MCF 10A (cell line): Measurements from ENCODE around the gene PHACTR3. TPM values are rescaled to one million over a fixed set of nuclear protein-coding genes. Genes with fewer than 3 reads are reported as not detected.
"Not testable (repeated sequence)": the region's sequence is repeated elsewhere in the genome, so short reads cannot be mapped to it uniquely, and the experiment has no call there.

Source experiments
- BruUV-seq: library from RNA; stranded (reverse); fragments of 400-500 nt; replicated peaks from 2 replicates; lab custom pipeline; 2021; lab: Mats Ljungman, UMichigan
- CTCF ChIA-PET: fragments of 300-600 bp; sonication (Branson Sonifier 250); formaldehyde crosslinking; extraction: SDS; loops from one replicate; lab custom pipeline; 2021; ENCODE audit warnings: antibody characterized with exemption, inconsistent platforms; lab: Yijun Ruan, JAX
- POLR2A ChIA-PET: fragments of 300-600, 350-650 bp; sonication (Branson Sonifier 250); formaldehyde crosslinking; extraction: SDS; loops from one replicate; lab custom pipeline; 2020; ENCODE audit warnings: antibody characterized with exemption, inconsistent platforms; lab: Yijun Ruan, JAX
- DNase-seq: peaks from one replicate; pipeline ENCODE4 v3.0.0-alpha.2; 2018; ENCODE audit not compliant: unreplicated experiment
- H3K27ac Mint-ChIP-seq: one replicate; pipeline ENCODE4 v1.8.0; 2022; ENCODE audit warnings: mild to moderate bottlenecking, low read depth, mixed read lengths; ENCODE audit not compliant: unreplicated experiment
- H3K27me3 Mint-ChIP-seq: one replicate; pipeline ENCODE4 v1.8.0; 2022; ENCODE audit warnings: mixed read lengths; ENCODE audit not compliant: insufficient read depth, unreplicated experiment
- H3K36me3 Mint-ChIP-seq: one replicate; pipeline ENCODE4 v1.8.0; 2022; ENCODE audit warnings: mild to moderate bottlenecking, moderate library complexity, mixed read lengths; ENCODE audit not compliant: insufficient read depth, unreplicated experiment
- H3K4me1 Mint-ChIP-seq: one replicate; pipeline ENCODE4 v1.8.0; 2022; ENCODE audit warnings: mixed read lengths; ENCODE audit not compliant: insufficient read depth, unreplicated experiment
- H3K4me3 Mint-ChIP-seq: one replicate; pipeline ENCODE4 v1.8.0; 2022; ENCODE audit warnings: mild to moderate bottlenecking, moderate library complexity, mixed read lengths; ENCODE audit not compliant: unreplicated experiment
- H3K9me3 Mint-ChIP-seq: one replicate; pipeline ENCODE4 v1.8.0; 2022; ENCODE audit warnings: mixed read lengths; ENCODE audit not compliant: unreplicated experiment
- CTCF ChIP-seq: fragments of 200-600 bp; IDR thresholded peaks from one replicate; pipeline ENCODE4 v1.8.0; 2022; ENCODE audit warnings: antibody characterized with exemption, mild to moderate bottlenecking; ENCODE audit not compliant: unreplicated experiment
- intact Hi-C: fragments of 100-400 bp; cut with micrococcal nuclease; formaldehyde crosslinking; loops from 2 replicates; pipeline ENCODE4 v1.14.1; 2022
- total RNA-seq: library from RNA; stranded (reverse); gene quantifications from 2 replicates; pipeline ENCODE4 v1.2.3, GENCODE V29; 2022

Gene PHACTR3
- total RNA-seq, 1 experiment from 2014 or later: 22.8 TPM

GRCh38 chr20:59884494-59884893, 280.2 kb downstream of the PHACTR3 start:
- intact Hi-C loops: no loop called here
- TF ChIP-seq CTCF: no peak
- peaks cover 12% of the 10 kb centered on the region for H3K4me1 Mint-ChIP-seq
- ChIA-PET POLR2A (no interaction called here), CTCF (no interaction called here)
- BruUV-seq: no TSS peak
- no peaks in the 10 kb centered on the region for H3K27me3 Mint-ChIP-seq
- H3K36me3 Mint-ChIP-seq: no peaks in the 10 kb centered on the region
- no peak overlapping the region for H3K4me3 Mint-ChIP-seq
- no peak overlapping the region for H3K27ac Mint-ChIP-seq
- DNase-seq: no peak
- no peaks in the 10 kb centered on the region for H3K9me3 Mint-ChIP-seq

GRCh38 chr20:59888050-59888449, 283.7 kb downstream of the PHACTR3 start:
- Mint-ChIP-seq H3K27ac (no peak overlapping the region), H3K27me3 (no peaks in the 10 kb centered on the region), H3K36me3 (no peaks in the 10 kb centered on the region), H3K9me3 (no peaks in the 10 kb centered on the region), H3K4me3 (no peak overlapping the region), H3K4me1 (peaks cover 12% of the 10 kb centered on the region)
- intact Hi-C loops: no loop called here
- no peak for TF ChIP-seq CTCF
- ChIA-PET POLR2A (no interaction called here), CTCF (no interaction called here)
- no TSS peak for BruUV-seq
- no peak for DNase-seq

GRCh38 chr20:59890035-59890434, 285.7 kb downstream of the PHACTR3 start:
- H3K27me3 Mint-ChIP-seq, H3K36me3 Mint-ChIP-seq, H3K27ac Mint-ChIP-seq, H3K4me3 Mint-ChIP-seq, DNase-seq, CTCF ChIA-PET, BruUV-seq, H3K4me1 Mint-ChIP-seq, intact Hi-C loops, H3K9me3 Mint-ChIP-seq, POLR2A ChIA-PET: not testable (repeated sequence)

- Mint-ChIP-seq H3K4me1 (no peaks in the 10 kb centered on the region), H3K9me3 (no peaks in the 10 kb centered on the region), H3K4me3 (no peak overlapping the region), H3K27me3 (no peaks in the 10 kb centered on the region), H3K36me3 (no peaks in the 10 kb centered on the region), H3K27ac (no peak overlapping the region)
- intact Hi-C loops: no loop called here
- TF ChIP-seq CTCF: no peak
- BruUV-seq: no TSS peak
- ChIA-PET CTCF (no interaction called here), POLR2A (interaction anchor here (1.1 kb wide), 1 partner anchor 49 kb away, joined by 3 read pairs; the partner anchor contains the start of genes FAM217B and PPP1R3D)
- DNase-seq: no peak
Observed at GRCh38 chr20:59891581-59891980, 287.2 kb downstream of the PHACTR3 start.

- no peak for TF ChIP-seq CTCF
- ChIA-PET CTCF (interaction anchor here (0.6 to 1.9 kb wide), 3 partner anchors 38 to 366 kb away, joined by 3 to 7 read pairs (median 5); partner anchors contain the start of gene SYCP2), POLR2A (interaction anchor here (0.6 to 1.0 kb wide), 2 partner anchors 39 to 45 kb away, joined by 3 to 6 read pairs; partner anchors contain the start of genes FAM217B and PPP1R3D)
- Mint-ChIP-seq H3K36me3 (no peaks in the 10 kb centered on the region), H3K9me3 (no peaks in the 10 kb centered on the region), H3K27me3 (no peaks in the 10 kb centered on the region), H3K27ac (no peak overlapping the region), H3K4me3 (no peak overlapping the region), H3K4me1 (no peaks in the 10 kb centered on the region)
- no TSS peak for BruUV-seq
- intact Hi-C loops: no loop called here
- DNase-seq: no peak
Observed at GRCh38 chr20:59895908-59896307, 291.6 kb downstream of the PHACTR3 start.
